Stomach (tissue), 4 donors: Measurements from ENCODE around the gene MAGI2.

ENCODE experiments used
- CTCF ChIP-seq, 7 experiments: fragments of 450-650 bp in 4 of 7; fragments of 200-600 bp in 3 of 7; sonication (generic) in 3 of 7; IDR thresholded peaks; one replicate each; pipeline ENCODE4 v1.5.1; 2016 to 2019; ENCODE audit warnings: antibody characterized with exemption in 7 of 7, control low read depth in 2 of 7, mild to moderate bottlenecking in 1 of 7
- POLR2AphosphoS5 ChIP-seq, 3 donors: sonication (generic); formaldehyde crosslinking; IDR thresholded peaks; one replicate each; pipeline ENCODE4 v1.6.1; 2016; ENCODE audit warnings: antibody characterized with exemption in 3 of 3

- TF ChIP-seq POLR2AphosphoS5 (IDR thresholded peaks at IDR 0.05) (no peak), CTCF (IDR thresholded peaks at IDR 0.05) (no peak)
These were observed 1395.9 kb downstream of the MAGI2 start for GRCh38 chr7:78057571-78057970.
